Epithelial cell of esophagus (primary cell): ENCODE results near the gene MS4A14.

Experiments
- DNase-seq: peaks from one replicate; pipeline ENCODE4 v3.0.0; 2010; ENCODE audit warnings: low read depth
- H3K4me3 ChIP-seq: 2 replicates; pipeline ENCODE4 v1.5.1; 2011; ENCODE audit warnings: mild to moderate bottlenecking, low read length, control low read depth
- CTCF ChIP-seq: IDR thresholded peaks from 2 replicates; pipeline ENCODE4 v1.5.1; 2011; ENCODE audit warnings: low read depth, mild to moderate bottlenecking, low read length, control low read depth, inconsistent platforms; ENCODE audit not compliant: insufficient read depth; ENCODE audit errors: missing control alignments

MS4A14 gene

DNA sequence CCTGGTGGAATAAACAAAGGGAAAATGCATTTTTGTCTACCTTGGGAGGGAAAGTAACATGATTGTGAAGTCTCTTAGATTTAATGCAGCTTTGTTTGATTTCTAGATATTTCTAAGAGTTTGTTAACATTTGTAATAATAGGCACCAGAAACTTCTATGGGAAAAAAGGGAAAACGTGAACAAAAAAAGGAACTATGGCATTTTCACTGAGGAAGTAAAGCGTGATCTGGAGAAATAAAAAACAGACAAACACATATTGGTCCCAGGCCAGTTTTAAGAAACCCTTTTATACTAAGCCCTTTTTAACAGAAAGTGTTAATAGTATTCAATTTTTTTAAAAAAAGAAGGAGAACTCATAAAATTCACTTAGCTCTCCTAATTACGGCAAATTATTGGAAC lies 24.9 kb upstream of the MS4A14 start:
- H3K4me3 ChIP-seq: no peak overlapping the region
- TF ChIP-seq CTCF: no peak

DNA sequence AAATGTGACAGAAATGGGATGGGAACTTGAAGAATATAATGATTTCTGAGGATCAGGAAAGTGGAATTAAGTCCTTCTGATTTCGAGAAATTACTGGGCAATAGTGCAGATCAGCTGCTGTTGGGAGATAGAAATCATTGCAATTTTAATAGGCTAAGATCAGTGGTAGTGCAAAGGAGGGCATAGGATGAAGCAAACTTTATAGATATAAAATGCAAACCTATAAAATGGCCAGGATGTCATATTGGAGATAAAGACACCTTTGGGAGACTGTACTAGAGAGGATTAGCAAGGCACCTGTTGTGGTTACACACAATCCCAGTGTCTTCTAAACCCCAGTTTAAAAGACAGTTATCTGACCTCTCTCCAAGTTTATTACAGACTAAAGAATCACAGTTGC lies 24.4 kb upstream of the MS4A14 start:
- no peak for DNase-seq
- no peak for TF ChIP-seq CTCF
- H3K4me3 ChIP-seq: no peak overlapping the region

More for the DNA sequence above, 24.9 kb upstream of the MS4A14 start:
- DNase-seq: no peak

- TF ChIP-seq CTCF: no peak
- DNase-seq: no peak
- no peak overlapping the region for H3K4me3 ChIP-seq
Measured at GRCh38 chr11:60372767-60373166, 23.5 kb upstream of the MS4A14 start.

GRCh38 chr11:60375316-60375715 lies 20.9 kb upstream of the MS4A14 start:
- H3K4me3 ChIP-seq: no peak overlapping the region
- DNase-seq: no peak
- no peak for TF ChIP-seq CTCF

DNA sequence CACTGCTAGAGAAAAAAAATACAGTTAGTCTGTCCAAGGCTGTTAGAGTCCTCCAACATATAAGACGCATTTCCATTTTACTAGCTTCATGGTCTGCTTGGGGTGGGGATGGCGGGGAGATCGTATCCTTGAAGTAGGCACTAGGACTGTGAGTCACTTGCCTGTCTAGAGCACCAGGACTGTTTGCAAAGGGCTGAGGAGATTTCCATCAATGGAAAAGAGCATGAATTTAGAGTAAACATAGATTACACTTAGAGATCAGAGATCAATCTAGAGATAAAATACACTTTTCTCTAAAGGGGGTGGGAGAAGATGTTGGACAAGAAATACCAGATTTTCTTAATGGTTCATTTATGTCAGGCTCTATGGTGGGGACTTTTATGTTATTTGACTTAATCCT lies 19.7 kb upstream of the MS4A14 start:
- DNase-seq: no peak
- TF ChIP-seq CTCF: no peak
- no peak overlapping the region for H3K4me3 ChIP-seq

DNA sequence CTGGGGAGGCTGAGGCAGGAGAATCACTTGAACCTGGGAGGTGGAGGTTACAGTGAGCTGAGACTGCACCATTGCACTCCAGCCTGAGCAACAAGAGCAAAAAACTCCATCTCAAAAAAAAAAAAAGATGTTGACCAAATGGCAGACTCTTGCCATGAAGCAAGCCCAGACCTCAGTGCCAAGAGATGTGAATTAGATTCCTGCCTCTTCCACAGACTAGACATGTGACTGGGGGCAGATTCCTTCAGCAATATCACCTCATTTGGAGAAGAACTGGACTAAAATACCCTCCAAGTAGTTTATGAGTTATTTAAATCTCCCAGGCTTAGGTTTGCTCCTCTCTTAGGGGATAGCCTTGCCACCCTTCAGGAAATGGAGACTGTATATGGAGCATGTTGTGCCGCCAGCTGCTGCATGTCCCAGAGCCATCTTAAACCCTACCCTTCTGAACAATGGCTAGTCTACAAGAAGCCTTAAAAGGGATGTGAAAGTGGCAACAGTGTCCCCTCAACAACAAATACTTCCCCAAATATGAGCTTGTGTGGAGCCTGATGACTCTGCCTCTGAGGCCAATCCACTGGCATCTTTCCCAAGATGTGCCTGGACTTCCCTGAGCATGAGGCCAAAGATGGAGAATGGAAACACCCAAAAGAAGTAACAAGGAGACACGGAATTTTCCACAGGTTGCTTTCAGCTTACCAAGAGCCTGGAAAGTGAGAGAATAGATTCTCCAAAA lies 18.7 kb upstream of the MS4A14 start:
- TF ChIP-seq CTCF: no peak
- no peak for DNase-seq
- H3K4me3 ChIP-seq: no peak overlapping the region

- no peak for DNase-seq
- no peak for TF ChIP-seq CTCF
- no peak within 1 kb of the TSS for H3K4me3 ChIP-seq
Measured at GRCh38 chr11:60378354-60378753, 17.9 kb upstream of the MS4A14 start, which contains the start of gene MS4A7. Gene MS4A7, plus strand, starts transcription at chr11:60378532. Its CDS starts 4,610 bp downstream, at chr11:60383142.
